Panc1 (cell line): ENCODE data around the gene NLGN2. TPM values are rescaled to one million over a fixed set of nuclear protein-coding genes. Genes with fewer than 3 reads are reported as not detected.

ENCODE experiments used
- ATAC-seq: fragments of 200-7000 bp; cut with Tn5 transposase; 2 replicates; pipeline ENCODE4 v1.9.1; 2020; ENCODE audit warnings: mild to moderate bottlenecking, moderate library complexity
- BruUV-seq: library from RNA; stranded (reverse); fragments of 400-500 nt; replicated peaks from 2 replicates; lab custom pipeline; 2021; lab: Mats Ljungman, UMichigan
- CTCF ChIA-PET: fragments of 300-600 bp; sonication (Branson Sonifier 250); formaldehyde crosslinking; loops from one replicate; lab custom pipeline; 2022; ENCODE audit warnings: antibody characterized with exemption; lab: Charles Lee
- POLR2A ChIA-PET: fragments of 300-600 bp; sonication (Branson Sonifier 250); formaldehyde crosslinking; loops from one replicate; lab custom pipeline; 2022; ENCODE audit warnings: antibody characterized with exemption; lab: Charles Lee
- DNase-seq: peaks from one replicate; pipeline ENCODE4 v3.0.0-alpha.2; 2010; ENCODE audit warnings: low read depth, low spot score
- H3K27ac ChIP-seq: 2 replicates; pipeline ENCODE4 v1.5.1; 2011; ENCODE audit warnings: mild to moderate bottlenecking, low read length, inconsistent platforms
- H3K27me3 ChIP-seq: fragments of 200-500 bp; sonication (Bioruptor generic); 2 replicates; pipeline ENCODE4 v1.6.0; 2014; ENCODE audit warnings: low read length, inconsistent platforms; ENCODE audit not compliant: control insufficient read depth, insufficient read depth
- H3K36me3 ChIP-seq: fragments of 200-500 bp; sonication (Bioruptor generic); 2 replicates; pipeline ENCODE4 v1.5.1; 2014; ENCODE audit warnings: inconsistent platforms, mild to moderate bottlenecking, low read length, moderate library complexity; ENCODE audit not compliant: control insufficient read depth, insufficient read depth
- H3K4me1 ChIP-seq: 2 replicates; pipeline ENCODE4 v1.5.1; 2011; ENCODE audit warnings: inconsistent platforms, mild to moderate bottlenecking, low read length, moderate library complexity; ENCODE audit not compliant: control insufficient read depth, insufficient read depth
- H3K4me3 ChIP-seq, 2 experiments: 2 replicates each; pipeline ENCODE4 v1.5.1; 2011 to 2012; ENCODE audit warnings: low read depth in 2 of 2, low read length in 2 of 2, mild to moderate bottlenecking in 2 of 2, inconsistent platforms in 1 of 2, moderate library complexity in 1 of 2
- H3K9me3 ChIP-seq: fragments of 200-500 bp; sonication (Bioruptor generic); 2 replicates; pipeline ENCODE4 v1.5.1; 2014; ENCODE audit warnings: low read depth, mild to moderate bottlenecking, inconsistent platforms, low read length, moderate library complexity; ENCODE audit not compliant: control insufficient read depth, insufficient read depth
- POLR2AphosphoS5 ChIP-seq: IDR thresholded peaks from 2 replicates; pipeline ENCODE4 v1.6.1; 2012; ENCODE audit warnings: mild to moderate bottlenecking, low read depth, low read length, moderate library complexity
- SIN3A ChIP-seq: IDR thresholded peaks from 2 replicates; pipeline ENCODE4 v1.6.1; 2012; ENCODE audit warnings: low read depth, mild to moderate bottlenecking, low read length, moderate library complexity, borderline replicate concordance; ENCODE audit not compliant: insufficient read depth
- TCF7L2 ChIP-seq: IDR thresholded peaks from 2 replicates; pipeline ENCODE4 v1.6.1; 2011; ENCODE audit warnings: mild to moderate bottlenecking, low read depth, low read length, inconsistent platforms
- in situ Hi-C: cut with HindIII; loops from 2 replicates; pipeline ENCODE4 v1.10.0; 2016; ENCODE audit warnings: low sequenced_read_pairs, low pct_unique_long_range_greater_than_20kb
- intact Hi-C: fragments of 100-400 bp; cut with micrococcal nuclease; formaldehyde crosslinking; loops from one replicate; pipeline ENCODE4 v1.10.0; 2022; ENCODE audit not compliant: unreplicated experiment
- total RNA-seq: library from RNA; stranded (reverse); gene quantifications from one replicate; pipeline ENCODE4 v1.2.1, GENCODE V29; 2021; ENCODE audit not compliant: unreplicated experiment
- TF ChIP-seq, protein P1 (sequence below): fragments of 450-650 bp; IDR thresholded peaks from 2 replicates; pipeline ENCODE4 v1.5.1; 2017; ENCODE audit warnings: mild to moderate bottlenecking
- TF ChIP-seq, protein P2 (sequence below), 2 experiments: IDR thresholded peaks; 2 replicates each; pipeline ENCODE4 v1.6.1; 2011 to 2012; ENCODE audit warnings: low read depth in 2 of 2, control low read depth in 1 of 2, low read length in 1 of 2, mild to moderate bottlenecking in 1 of 2, moderate library complexity in 1 of 2; ENCODE audit not compliant: insufficient read depth in 1 of 2

NLGN2 gene
- total RNA-seq, 1 experiment from 2014 or later, result 33.6 TPM

DNA sequence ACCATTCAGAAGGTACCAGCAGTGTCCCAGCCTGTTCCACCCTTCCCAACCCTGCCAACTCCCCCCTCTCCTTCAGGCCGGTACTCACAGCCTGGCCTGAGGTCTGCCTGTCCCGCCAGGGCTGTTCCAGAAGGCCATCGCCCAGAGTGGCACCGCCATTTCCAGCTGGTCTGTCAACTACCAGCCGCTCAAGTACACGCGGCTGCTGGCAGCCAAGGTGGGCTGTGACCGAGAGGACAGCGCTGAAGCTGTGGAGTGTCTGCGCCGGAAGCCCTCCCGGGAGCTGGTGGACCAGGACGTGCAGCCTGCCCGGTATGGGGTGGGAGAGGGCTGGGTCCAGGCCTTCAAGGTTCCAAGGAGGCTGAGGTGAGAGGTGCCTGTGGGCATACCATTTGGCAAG, 7.2 kb downstream of the NLGN2 start:
- ChIA-PET CTCF (no interaction called here), POLR2A (no interaction called here)
- Histone ChIP-seq H3K27ac (no peak overlapping the region), H3K27me3 (no peaks in the 10 kb centered on the region), H3K4me3 (no peak overlapping the region), H3K9me3 (no peaks in the 10 kb centered on the region), H3K4me1 (no peaks in the 10 kb centered on the region), H3K36me3 (no peaks in the 10 kb centered on the region)
- in situ Hi-C loops (no loop called here), intact Hi-C loops (no loop called here)
- DNase-seq (no peak), ATAC-seq (no peak)
- no peak for TF ChIP-seq POLR2AphosphoS5
- TF ChIP-seq SIN3A, result no peak
- no peak for TF ChIP-seq TCF7L2
- TF ChIP-seq, protein P1, sequence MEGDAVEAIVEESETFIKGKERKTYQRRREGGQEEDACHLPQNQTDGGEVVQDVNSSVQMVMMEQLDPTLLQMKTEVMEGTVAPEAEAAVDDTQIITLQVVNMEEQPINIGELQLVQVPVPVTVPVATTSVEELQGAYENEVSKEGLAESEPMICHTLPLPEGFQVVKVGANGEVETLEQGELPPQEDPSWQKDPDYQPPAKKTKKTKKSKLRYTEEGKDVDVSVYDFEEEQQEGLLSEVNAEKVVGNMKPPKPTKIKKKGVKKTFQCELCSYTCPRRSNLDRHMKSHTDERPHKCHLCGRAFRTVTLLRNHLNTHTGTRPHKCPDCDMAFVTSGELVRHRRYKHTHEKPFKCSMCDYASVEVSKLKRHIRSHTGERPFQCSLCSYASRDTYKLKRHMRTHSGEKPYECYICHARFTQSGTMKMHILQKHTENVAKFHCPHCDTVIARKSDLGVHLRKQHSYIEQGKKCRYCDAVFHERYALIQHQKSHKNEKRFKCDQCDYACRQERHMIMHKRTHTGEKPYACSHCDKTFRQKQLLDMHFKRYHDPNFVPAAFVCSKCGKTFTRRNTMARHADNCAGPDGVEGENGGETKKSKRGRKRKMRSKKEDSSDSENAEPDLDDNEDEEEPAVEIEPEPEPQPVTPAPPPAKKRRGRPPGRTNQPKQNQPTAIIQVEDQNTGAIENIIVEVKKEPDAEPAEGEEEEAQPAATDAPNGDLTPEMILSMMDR, result no peak
- TF ChIP-seq, protein P2, sequence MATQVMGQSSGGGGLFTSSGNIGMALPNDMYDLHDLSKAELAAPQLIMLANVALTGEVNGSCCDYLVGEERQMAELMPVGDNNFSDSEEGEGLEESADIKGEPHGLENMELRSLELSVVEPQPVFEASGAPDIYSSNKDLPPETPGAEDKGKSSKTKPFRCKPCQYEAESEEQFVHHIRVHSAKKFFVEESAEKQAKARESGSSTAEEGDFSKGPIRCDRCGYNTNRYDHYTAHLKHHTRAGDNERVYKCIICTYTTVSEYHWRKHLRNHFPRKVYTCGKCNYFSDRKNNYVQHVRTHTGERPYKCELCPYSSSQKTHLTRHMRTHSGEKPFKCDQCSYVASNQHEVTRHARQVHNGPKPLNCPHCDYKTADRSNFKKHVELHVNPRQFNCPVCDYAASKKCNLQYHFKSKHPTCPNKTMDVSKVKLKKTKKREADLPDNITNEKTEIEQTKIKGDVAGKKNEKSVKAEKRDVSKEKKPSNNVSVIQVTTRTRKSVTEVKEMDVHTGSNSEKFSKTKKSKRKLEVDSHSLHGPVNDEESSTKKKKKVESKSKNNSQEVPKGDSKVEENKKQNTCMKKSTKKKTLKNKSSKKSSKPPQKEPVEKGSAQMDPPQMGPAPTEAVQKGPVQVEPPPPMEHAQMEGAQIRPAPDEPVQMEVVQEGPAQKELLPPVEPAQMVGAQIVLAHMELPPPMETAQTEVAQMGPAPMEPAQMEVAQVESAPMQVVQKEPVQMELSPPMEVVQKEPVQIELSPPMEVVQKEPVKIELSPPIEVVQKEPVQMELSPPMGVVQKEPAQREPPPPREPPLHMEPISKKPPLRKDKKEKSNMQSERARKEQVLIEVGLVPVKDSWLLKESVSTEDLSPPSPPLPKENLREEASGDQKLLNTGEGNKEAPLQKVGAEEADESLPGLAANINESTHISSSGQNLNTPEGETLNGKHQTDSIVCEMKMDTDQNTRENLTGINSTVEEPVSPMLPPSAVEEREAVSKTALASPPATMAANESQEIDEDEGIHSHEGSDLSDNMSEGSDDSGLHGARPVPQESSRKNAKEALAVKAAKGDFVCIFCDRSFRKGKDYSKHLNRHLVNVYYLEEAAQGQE (IDR thresholded peaks at IDR 0.05; ENCODE audit: insufficient read depth in 1 of 2, low read depth in 2 of 2, low read length in 1 of 2), result no peak
- no TSS peak for BruUV-seq

DNA sequence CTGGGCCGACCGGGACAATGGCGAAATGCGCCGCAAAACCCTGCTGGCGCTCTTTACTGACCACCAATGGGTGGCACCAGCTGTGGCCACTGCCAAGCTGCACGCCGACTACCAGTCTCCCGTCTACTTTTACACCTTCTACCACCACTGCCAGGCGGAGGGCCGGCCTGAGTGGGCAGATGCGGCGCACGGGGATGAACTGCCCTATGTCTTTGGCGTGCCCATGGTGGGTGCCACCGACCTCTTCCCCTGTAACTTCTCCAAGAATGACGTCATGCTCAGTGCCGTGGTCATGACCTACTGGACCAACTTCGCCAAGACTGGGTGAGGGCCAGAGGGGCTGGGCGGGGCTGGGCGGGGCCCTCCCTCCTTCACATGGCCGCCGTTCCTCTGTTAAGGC, 8.1 kb downstream of the NLGN2 start:
- BruUV-seq, result no TSS peak
- Histone ChIP-seq H3K4me3 (no peak overlapping the region), H3K4me1 (no peaks in the 10 kb centered on the region), H3K27ac (no peak overlapping the region), H3K36me3 (no peaks in the 10 kb centered on the region), H3K9me3 (no peaks in the 10 kb centered on the region), H3K27me3 (no peaks in the 10 kb centered on the region)
- POLR2A ChIA-PET, result no interaction called here
- in situ Hi-C loops (no loop called here), intact Hi-C loops (no loop called here)
- no peak for DNase-seq
- no peak for ATAC-seq
- TF ChIP-seq, protein P1, result no peak
- TF ChIP-seq POLR2AphosphoS5, result no peak
- TF ChIP-seq, protein P2 (IDR thresholded peaks at IDR 0.05; ENCODE audit: insufficient read depth in 1 of 2, low read depth in 2 of 2, low read length in 1 of 2), result no peak
- no peak for TF ChIP-seq SIN3A
- no peak for TF ChIP-seq TCF7L2
- CTCF ChIA-PET, result no interaction called here
